Vagina (tissue), 2 donors: ENCODE results near the gene FAM120AOS. TPM values are rescaled to one million over a fixed set of nuclear protein-coding genes. Genes with fewer than 3 reads are reported as not detected.

Source experiments
- DNase-seq, 2 donors: peaks; one replicate each; pipeline ENCODE4 v3.0.0-alpha.2; 2017; ENCODE audit errors: extremely low spot score in 2 of 2
- H3K27ac ChIP-seq: fragments of 200-600 bp; sonication (generic); one replicate; pipeline ENCODE4 v1.5.1; 2019
- H3K27me3 ChIP-seq: fragments of 200-600 bp; sonication (generic); one replicate; pipeline ENCODE4 v1.5.1; 2019
- H3K36me3 ChIP-seq, 2 donors: fragments of 200-600 bp; sonication (generic); one replicate each; pipeline ENCODE4 v1.5.1; 2017 to 2019
- H3K4me1 ChIP-seq: fragments of 200-600 bp; sonication (generic); one replicate; pipeline ENCODE4 v1.5.1; 2019
- H3K4me3 ChIP-seq, 2 donors: fragments of 200-600 bp; sonication (generic); 1 replicate in 1 of 2; 2 replicates in 1 of 2; pipeline ENCODE4 v1.5.1; 2016 to 2019
- H3K9me3 ChIP-seq: fragments of 200-600 bp; sonication (generic); one replicate; pipeline ENCODE4 v1.5.1; 2019
- POLR2A ChIP-seq, 2 donors: fragments of 450-650 bp; IDR thresholded peaks; one replicate each; pipeline ENCODE4 v1.6.1; 2017; ENCODE audit warnings: antibody characterized with exemption in 2 of 2, mild to moderate bottlenecking in 2 of 2, moderate library complexity in 2 of 2
- POLR2AphosphoS5 ChIP-seq, 2 donors: sonication (generic); formaldehyde crosslinking; IDR thresholded peaks; one replicate each; pipeline ENCODE4 v1.9.0; 2017; ENCODE audit warnings: antibody characterized with exemption in 2 of 2, mild to moderate bottlenecking in 2 of 2, low read depth in 1 of 2; ENCODE audit not compliant: insufficient read depth in 1 of 2
- intact Hi-C: fragments of 100-400 bp; cut with DNase I; formaldehyde crosslinking; loops from one replicate; pipeline ENCODE4 v1.15.1; 2023
- total RNA-seq: library from RNA; depleted of rRNA; stranded (reverse); fragments of >200 nt; gene quantifications from one replicate; pipeline ENCODE4 v1.2.3, GENCODE V29; 2016
- TF ChIP-seq, protein P1 (sequence below), 3 experiments: fragments of 450-650 bp in 2 of 3; fragments of 200-600 bp in 1 of 3; sonication (generic) in 1 of 3; IDR thresholded peaks; one replicate each; pipeline ENCODE4 v1.5.1; 2017 to 2019; ENCODE audit warnings: antibody characterized with exemption in 3 of 3, mild to moderate bottlenecking in 2 of 3, moderate library complexity in 2 of 3

The FAM120AOS gene
- total RNA-seq, 1 donor from 2014 or later: 41.5 TPM

DNA sequence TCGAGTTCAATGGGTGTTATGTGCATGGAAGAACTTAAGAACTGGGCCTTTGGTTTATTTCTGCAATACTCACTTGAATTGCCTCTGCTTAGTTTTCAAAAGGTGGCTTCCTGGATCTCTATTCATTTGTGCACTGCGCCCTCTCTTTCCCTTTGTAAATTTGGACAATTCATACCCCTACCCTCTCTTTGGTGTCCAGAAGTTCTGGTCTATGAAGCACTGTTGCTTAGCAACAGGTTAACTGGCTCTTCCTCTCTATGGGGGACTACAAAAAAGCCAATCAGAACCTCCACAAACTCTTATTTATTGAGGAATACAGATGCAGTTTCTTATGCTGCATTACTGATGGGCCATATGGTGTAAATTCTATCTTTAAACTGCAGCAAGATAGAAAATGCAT lies 15.4 kb downstream of the FAM120AOS start:
- no peak overlapping the region for H3K4me3 ChIP-seq
- TF ChIP-seq POLR2A (IDR thresholded peaks at IDR 0.05) (no peak), POLR2AphosphoS5 (IDR thresholded peaks at IDR 0.05; ENCODE audit: insufficient read depth in 1 of 2, low read depth in 1 of 2) (no peak)
- TF ChIP-seq, protein P1, sequence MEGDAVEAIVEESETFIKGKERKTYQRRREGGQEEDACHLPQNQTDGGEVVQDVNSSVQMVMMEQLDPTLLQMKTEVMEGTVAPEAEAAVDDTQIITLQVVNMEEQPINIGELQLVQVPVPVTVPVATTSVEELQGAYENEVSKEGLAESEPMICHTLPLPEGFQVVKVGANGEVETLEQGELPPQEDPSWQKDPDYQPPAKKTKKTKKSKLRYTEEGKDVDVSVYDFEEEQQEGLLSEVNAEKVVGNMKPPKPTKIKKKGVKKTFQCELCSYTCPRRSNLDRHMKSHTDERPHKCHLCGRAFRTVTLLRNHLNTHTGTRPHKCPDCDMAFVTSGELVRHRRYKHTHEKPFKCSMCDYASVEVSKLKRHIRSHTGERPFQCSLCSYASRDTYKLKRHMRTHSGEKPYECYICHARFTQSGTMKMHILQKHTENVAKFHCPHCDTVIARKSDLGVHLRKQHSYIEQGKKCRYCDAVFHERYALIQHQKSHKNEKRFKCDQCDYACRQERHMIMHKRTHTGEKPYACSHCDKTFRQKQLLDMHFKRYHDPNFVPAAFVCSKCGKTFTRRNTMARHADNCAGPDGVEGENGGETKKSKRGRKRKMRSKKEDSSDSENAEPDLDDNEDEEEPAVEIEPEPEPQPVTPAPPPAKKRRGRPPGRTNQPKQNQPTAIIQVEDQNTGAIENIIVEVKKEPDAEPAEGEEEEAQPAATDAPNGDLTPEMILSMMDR (IDR thresholded peaks at IDR 0.05): no peak
- intact Hi-C loops: no loop called here

DNA sequence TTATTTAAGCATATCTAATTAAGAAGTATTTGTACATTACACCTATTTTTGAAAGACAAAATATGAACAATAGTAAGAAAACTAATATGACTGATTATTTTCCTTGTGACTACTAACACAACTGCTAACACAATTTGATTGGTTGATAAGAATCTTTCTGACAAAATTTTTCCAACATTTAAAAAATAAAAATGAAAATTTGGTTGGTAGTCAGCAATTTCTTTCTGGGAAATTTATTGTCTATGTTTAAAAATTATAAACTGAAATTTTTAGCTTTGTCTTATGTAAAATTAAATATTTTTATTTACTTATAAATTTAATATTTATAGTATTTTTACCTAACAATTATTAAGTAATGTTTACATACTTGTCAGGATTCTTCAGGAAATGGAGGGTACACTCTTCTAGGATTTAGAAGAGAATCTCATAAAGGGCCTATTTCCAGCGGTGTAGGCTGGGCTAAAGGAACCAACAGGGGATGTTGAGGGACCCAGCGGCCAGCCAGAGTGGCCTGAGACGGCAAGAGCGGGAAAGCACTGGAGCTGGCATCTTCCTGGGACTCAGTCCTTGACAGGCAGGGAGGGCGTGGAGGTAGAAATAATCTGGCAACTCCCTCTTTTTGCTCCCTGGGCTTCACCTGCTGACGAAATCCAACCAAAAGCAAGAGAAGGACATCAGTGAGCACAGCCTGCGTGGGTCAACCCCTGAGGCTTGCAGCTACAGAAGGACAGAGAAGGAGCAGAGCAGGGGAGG lies 16.6 kb downstream of the FAM120AOS start:
- no peaks in the 10 kb centered on the region for H3K36me3 ChIP-seq
- no peaks in the 10 kb centered on the region for H3K4me1 ChIP-seq
- TF ChIP-seq POLR2AphosphoS5 (IDR thresholded peaks at IDR 0.05; ENCODE audit: insufficient read depth in 1 of 2, low read depth in 1 of 2): no peak
- TF ChIP-seq, protein P1 (IDR thresholded peaks at IDR 0.05): no peak
- intact Hi-C loops: no loop called here
- no peak overlapping the region for H3K27ac ChIP-seq
- H3K9me3 ChIP-seq: no peaks in the 10 kb centered on the region
- no peak overlapping the region for H3K4me3 ChIP-seq
- no peaks in the 10 kb centered on the region for H3K27me3 ChIP-seq
- DNase-seq: no peak

More for the DNA sequence above, 15.4 kb downstream of the FAM120AOS start:
- Histone ChIP-seq H3K36me3 (no peaks in the 10 kb centered on the region), H3K27ac (no peak overlapping the region), H3K4me1 (no peaks in the 10 kb centered on the region), H3K9me3 (no peaks in the 10 kb centered on the region), H3K27me3 (no peaks in the 10 kb centered on the region)
- DNase-seq: no peak

DNA sequence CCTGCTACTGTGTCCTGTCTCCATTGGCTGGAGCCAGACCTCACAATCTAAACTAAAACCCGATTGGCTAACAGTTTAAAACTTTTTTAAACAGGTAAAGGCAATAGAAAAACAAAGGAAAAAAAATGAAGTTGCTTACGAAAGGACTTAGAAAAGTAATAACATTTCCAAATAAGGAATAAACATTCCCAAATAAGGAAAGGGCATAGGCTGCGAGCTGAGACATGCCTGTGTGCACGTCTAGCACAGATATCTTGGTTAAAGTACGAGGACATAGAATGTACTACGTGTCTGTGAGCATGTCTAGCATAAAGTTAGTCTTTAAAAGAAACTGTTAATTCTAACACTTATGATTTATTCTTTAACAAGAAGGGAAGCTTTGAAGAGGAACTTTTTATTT lies 17.2 kb downstream of the FAM120AOS start:
- TF ChIP-seq POLR2A (IDR thresholded peaks at IDR 0.05) (no peak), POLR2AphosphoS5 (IDR thresholded peaks at IDR 0.05; ENCODE audit: insufficient read depth in 1 of 2, low read depth in 1 of 2) (no peak)
- TF ChIP-seq, protein P1 (IDR thresholded peaks at IDR 0.05): no peak
- intact Hi-C loops: no loop called here
- H3K9me3 ChIP-seq: no peaks in the 10 kb centered on the region
- no peak for DNase-seq
- H3K4me1 ChIP-seq: no peaks in the 10 kb centered on the region
- H3K27me3 ChIP-seq: no peaks in the 10 kb centered on the region
- no peak overlapping the region for H3K4me3 ChIP-seq
- H3K36me3 ChIP-seq: no peaks in the 10 kb centered on the region
- H3K27ac ChIP-seq: no peak overlapping the region

DNA sequence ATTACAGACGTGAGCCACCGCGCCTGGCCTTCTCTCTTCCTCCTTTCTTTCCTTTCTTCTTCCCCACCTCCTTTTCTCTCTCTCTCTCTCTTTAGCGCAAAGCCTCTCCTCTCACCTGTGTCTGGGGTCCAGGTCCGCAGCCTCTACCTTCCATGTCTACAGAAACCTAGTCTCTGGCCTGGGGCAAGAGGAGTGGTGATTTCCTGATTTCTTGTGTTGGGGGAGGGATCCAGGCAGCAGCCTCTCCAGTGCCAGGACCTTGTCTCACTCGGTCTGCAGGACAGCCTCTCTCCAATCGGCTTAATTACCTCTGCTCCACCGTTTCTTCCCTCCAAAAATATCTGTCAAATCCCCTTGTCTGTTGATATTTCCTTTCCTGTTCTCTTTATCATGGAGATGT lies 18.0 kb downstream of the FAM120AOS start:
- DNase-seq: no peak
- Histone ChIP-seq H3K27ac (no peak overlapping the region), H3K27me3 (no peaks in the 10 kb centered on the region), H3K9me3 (no peaks in the 10 kb centered on the region), H3K36me3 (no peaks in the 10 kb centered on the region), H3K4me1 (no peaks in the 10 kb centered on the region), H3K4me3 (no peak overlapping the region)
- TF ChIP-seq POLR2AphosphoS5 (IDR thresholded peaks at IDR 0.05; ENCODE audit: insufficient read depth in 1 of 2, low read depth in 1 of 2) (no peak), POLR2A (IDR thresholded peaks at IDR 0.05) (no peak)
- TF ChIP-seq, protein P1 (IDR thresholded peaks at IDR 0.05): no peak
- intact Hi-C loops: no loop called here

DNA sequence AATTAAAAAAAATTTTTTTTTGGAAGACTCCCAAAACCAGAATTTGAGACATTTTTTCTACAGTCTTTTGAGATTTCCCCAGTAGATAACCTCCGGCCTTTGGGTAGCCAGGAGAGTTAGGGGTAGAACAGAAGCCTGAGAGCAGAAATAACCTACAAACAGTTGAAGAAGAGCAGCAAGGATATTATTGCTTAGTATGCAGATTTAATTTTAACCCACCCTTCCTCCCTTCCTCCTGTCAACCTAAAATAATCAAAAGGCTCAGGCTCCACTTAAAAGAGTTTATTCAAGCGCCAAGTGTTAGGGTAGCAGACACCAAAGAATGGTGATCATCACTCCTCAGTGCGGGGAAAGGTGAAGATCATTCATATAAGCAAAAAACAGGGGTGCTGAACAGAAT lies 19.3 kb downstream of the FAM120AOS start:
- Histone ChIP-seq H3K36me3 (no peaks in the 10 kb centered on the region), H3K4me1 (no peaks in the 10 kb centered on the region), H3K4me3 (no peak overlapping the region), H3K27ac (no peak overlapping the region), H3K27me3 (no peaks in the 10 kb centered on the region), H3K9me3 (no peaks in the 10 kb centered on the region)
- intact Hi-C loops: no loop called here
- no peak for DNase-seq
- TF ChIP-seq POLR2AphosphoS5 (IDR thresholded peaks at IDR 0.05; ENCODE audit: insufficient read depth in 1 of 2, low read depth in 1 of 2) (no peak), POLR2A (IDR thresholded peaks at IDR 0.05) (no peak)
- TF ChIP-seq, protein P1 (IDR thresholded peaks at IDR 0.05): no peak
